ENCODE measurements around the gene ZNF142.

The ZNF142 gene, protein sequence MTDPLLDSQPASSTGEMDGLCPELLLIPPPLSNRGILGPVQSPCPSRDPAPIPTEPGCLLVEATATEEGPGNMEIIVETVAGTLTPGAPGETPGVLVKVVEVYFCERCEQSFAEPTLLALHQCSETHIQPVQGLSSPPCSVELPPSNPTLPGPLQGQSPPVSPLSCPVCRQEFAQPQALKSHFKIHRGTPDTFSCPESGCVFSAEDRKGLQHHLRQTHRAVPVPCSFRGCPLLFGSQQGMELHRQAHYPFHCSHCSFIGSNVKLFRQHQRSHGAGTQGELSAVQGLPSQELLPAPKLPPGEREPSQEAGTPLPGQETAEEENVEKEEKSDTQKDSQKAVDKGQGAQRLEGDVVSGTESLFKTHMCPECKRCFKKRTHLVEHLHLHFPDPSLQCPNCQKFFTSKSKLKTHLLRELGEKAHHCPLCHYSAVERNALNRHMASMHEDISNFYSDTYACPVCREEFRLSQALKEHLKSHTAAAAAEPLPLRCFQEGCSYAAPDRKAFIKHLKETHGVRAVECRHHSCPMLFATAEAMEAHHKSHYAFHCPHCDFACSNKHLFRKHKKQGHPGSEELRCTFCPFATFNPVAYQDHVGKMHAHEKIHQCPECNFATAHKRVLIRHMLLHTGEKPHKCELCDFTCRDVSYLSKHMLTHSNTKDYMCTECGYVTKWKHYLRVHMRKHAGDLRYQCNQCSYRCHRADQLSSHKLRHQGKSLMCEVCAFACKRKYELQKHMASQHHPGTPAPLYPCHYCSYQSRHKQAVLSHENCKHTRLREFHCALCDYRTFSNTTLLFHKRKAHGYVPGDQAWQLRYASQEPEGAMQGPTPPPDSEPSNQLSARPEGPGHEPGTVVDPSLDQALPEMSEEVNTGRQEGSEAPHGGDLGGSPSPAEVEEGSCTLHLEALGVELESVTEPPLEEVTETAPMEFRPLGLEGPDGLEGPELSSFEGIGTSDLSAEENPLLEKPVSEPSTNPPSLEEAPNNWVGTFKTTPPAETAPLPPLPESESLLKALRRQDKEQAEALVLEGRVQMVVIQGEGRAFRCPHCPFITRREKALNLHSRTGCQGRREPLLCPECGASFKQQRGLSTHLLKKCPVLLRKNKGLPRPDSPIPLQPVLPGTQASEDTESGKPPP (N-terminal part only)

DNA sequence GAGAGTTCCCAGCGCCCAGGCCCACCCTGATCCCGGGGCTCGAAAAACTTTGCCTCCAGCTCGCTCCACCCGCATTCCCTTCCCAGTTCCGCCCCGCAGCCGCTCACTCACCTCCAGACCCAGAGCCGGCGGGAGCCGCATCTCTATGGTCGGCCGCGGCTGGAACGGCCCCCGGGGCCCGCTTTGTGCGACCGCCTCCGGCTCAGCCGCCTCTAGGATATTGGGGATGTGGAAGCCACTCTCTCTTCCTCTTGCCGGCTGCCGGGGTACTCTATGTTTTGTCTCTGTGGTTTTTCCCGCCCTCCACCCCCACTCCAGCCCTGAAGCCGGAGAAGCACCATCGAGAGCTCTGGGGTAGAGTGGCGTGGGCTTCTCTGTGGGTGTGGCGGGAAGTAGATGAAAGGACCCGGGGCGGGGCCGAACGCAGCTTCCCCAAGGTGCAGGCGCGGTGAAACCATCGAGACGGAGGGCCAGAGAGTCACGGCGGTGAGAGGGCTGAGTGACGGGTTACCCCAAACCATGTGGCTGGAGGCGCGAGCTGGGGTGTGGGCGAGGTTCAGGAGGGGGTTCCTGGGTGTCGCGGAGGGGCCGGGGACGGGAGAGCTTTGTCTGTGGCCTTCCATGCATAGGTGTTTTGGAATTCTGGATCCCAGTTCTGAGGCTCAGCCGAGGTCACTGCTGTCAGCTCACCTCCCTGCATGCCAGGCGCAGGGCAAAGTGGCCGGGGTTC is at the start of gene ZNF142, which contains the start of gene BCS1L:
Gene ZNF142, minus strand, starts transcription at position 366 of the 730 bp plus-strand sequence. CDS start 3,194 bp downstream, outside the sequence.
Gene BCS1L, plus strand, starts transcription at position 426 of the 730 bp plus-strand sequence. CDS start 1,305 bp downstream, outside the sequence.
- DNase-seq, result peak; percentile 65 to 72

DNA sequence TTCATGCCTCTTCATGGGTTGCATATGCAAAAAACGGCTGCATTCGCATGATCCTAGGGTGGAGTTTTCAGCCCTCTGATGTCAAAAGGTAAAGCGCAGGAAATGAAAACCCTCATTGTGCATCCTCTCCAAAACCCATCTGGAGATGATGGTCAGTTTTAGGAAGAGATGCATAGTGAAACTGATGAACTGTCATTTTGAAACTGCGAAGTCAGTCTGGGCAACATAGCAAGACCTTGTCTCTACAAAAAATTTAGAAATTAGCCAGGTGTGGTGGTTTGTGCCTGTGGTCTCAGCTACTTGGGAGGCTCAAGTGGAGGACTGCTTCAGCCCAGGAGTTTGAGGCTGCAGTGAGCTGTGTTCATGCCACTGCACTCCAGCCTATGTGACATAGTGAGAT is 48.7 kb upstream of the ZNF142 start:
- no peak for DNase-seq

DNA sequence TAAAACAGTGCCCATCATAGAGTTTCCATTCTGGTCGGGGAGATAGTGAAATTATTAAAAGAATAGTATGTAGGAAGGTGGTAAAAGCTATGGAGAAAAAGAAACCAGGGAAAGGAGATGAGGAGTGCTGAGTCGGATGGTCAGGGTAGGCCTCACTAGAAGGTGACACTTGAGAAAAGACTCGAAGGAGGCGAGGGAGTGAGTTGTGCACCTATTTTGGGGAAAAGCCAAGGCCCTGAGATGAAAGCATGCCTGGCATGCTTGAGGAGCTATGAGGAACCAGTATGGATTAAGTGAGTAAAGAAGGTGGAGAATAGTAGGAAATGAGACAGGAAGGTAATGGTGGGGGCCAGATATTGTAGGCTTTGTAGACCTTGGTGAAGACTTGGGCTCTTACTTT is 43.9 kb upstream of the ZNF142 start:
- no peak for DNase-seq

DNA sequence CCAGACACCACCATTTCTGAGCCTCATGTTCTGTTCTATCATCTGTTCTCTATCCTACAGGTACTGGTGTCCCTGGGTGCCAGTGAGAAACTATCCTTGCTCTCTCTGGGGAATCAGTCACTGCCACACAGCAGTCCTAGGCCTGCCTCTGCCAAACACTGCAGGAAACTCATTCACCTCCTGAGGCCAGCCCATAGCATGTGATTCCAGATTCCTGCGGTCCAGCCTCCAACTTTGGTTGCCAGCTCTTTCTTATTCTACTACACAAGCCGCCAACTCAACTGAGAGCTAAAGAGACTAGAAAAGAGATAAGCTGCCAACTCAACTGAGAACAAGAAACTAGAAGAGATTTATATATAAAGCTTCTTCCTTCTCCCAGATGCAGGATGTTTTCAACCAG is 42.4 kb upstream of the ZNF142 start:
- DNase-seq, result no peak

DNA sequence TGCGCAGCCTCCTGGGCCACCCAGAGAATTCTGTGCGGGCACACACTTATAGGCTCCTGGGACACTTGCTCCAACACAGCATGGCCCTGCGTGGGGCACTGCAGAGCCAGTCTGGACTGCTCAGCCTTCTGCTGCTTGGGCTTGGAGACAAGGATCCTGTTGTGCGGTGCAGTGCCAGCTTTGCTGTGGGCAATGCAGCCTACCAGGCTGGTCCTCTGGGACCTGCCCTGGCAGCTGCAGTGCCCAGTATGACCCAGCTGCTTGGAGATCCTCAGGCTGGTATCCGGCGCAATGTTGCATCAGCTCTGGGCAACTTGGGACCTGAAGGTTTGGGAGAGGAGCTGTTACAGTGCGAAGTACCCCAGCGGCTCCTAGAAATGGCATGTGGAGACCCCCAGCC is 39.5 kb upstream of the ZNF142 start:
- DNase-seq, result no peak

DNA sequence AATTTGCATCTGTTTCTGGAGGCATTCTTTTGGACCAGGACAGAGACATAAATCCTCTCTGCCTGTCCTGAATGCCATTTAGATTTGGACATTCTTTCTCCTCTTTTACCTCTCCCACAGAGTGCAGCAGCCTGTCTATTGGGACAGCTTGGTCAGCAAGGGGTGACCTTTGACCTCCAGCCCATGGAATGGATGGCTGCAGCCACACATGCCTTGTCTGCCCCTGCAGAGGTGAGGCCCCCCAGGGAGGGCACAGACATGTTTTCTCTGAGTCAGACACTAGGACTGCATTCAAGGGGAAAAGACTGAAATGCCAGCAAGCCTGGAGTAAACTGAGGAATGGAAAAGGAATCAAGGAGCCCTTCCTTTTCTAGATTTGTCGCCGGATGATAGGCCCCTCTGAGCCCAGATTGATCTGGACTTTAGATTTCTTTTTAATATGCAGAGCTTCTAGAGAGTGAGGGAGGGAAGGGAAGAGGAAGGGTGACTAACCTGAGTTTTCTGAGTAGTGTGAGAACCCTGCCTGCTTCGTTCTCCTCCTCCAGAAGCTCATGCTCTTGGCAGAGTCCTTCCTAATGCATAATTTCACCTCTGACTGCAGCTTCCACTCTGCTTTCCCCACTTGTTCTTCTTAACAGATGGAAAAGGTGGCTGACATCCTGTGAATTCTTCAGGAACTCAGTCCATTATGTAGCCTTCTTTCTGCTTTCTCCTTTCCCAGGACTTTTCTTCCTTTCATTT is 35.2 kb upstream of the ZNF142 start:
- DNase-seq, result no peak

DNA sequence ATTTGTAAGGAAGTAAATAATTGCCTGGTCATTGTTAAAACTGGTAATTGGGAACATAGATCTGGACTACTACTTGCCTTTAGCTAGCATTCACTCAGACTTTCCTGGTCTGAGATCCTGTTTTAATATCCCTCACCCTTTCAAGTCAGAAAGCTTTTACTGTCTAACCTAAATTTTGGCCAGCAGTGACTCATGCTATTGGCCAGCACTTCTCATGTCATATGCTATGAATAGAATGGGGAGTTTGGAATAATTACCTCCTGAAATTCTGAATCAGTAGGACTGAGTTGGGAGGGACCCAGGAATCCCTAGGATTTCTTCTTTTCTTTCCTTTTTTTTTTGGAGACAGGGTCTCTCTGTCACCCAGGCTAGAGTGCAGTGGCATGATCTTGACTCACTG is 31.8 kb upstream of the ZNF142 start:
- no peak for DNase-seq

DNA sequence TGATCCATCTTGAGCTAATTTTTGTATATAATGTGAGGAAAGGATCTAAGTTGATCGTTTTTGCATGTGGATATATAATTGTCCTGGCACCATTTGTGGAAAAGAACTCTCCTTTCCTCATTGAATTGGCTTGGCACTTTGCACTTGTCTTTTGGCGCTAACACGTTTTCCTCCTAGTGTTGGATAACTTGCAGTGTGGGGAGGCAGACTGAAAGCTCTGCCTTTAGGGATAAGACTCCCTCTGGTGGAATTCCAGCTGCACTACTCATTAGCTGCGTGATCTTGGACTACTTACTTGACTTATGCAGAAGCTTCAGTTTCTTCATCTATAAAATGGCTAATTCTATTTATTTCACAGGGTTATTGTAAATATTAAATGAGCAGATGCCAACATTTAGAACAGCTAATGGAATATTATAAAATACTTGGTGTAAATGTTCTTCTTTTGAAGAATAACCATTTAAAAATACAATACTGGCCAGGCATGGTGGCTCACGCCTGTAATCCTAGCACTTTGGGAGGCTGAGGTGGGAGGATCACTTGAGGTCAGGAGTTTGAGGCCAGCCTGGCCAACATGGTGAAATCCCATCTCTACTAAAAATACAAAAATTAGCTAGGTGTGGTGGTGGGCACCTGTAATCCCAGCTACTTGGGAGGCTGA is 28.1 kb upstream of the ZNF142 start:
- DNase-seq, result peak in 1 of 2 experiments; percentile 1

DNA sequence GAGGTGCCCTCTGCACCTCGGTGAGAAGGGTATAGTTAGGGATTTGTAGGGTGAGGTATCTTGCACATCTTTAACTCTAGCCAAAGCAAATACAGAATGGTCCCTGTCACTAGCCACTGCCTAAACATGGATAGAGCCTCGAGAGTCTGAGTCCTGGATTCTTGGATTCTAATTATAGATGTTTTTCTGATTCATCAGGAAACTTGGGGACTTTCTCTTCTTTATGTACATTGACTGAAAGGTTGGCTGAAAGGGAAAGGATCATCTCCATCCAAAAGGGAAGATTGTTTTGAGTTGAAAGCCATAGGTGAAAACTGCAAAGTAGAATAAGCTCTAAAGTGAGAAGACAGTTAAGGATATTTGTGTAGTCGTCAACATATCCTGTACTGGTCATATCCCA is 20.6 kb upstream of the ZNF142 start:
- DNase-seq, result no peak

DNA sequence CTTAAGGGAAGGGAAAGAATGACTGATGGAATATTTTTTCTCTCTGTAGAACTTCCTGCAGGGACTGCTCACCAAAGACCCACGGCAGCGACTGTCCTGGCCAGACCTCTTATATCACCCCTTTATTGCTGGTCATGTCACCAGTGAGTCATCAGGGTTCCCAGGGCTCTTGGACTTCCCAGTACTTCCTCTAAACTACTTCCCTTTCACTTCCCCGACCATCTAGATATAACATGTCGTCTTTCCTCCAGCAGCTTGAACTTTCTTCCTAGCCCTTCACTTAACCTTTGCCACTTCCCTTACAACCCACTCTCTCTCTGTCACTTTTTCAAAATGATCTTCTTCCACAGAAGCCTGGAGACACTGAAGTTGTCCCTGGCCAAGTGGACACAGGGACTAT is 19.7 kb upstream of the ZNF142 start:
- DNase-seq, result no peak

DNA sequence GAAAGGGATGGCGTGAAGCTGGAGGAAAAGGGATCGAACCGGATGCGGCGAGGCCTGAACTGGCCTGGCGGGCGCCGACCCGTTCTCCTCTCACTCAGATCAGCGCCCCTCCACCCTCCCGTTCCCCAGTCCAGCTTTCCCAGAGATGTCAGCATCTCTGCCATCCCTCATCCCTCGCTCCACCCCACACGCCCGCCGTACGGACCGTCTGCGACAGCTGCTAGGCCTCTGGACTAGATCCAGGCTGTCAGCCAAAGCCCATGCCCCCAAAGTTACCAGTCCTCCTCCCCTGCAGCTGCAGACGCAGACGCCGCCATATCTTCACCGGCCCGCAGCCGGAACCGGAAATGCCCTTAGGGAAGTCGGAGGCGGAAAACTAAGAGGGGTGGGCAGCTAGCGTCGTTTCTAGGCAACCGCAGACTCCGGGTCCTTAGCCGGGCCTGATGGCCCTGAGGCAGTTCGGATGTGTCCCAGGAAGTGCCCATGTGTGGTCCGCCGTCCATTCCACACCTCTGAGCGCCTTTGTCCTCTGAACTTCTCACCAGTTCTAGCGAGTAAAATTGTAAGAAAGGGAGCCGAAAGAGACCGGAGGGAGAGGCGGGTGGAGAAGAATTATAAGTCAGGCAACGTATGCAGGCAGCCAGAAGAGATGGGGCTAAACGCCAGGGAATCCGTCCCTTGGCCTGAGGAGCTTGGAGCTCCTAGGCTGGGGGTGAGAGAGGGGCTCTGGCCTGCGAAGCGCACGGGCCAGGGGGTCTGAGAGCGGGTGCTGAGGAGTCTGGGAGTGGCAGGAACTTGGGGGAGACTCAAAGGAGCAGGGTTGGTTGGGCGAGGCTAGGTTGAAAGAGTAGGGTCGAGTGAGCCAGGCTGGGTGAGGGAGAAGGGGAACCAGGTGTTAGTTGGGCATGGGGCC is 12.5 kb upstream of the ZNF142 start, which contains the start of the genes RNF25 and STK36:
Gene RNF25, minus strand, starts transcription at position 349 of the 913 bp plus-strand sequence. Its CDS starts 32 bp downstream, at position 317.
Gene STK36, plus strand, starts transcription at position 433 of the 913 bp plus-strand sequence. CDS start 744 bp downstream, outside the sequence.
- DNase-seq, result peak; percentile 15

DNA sequence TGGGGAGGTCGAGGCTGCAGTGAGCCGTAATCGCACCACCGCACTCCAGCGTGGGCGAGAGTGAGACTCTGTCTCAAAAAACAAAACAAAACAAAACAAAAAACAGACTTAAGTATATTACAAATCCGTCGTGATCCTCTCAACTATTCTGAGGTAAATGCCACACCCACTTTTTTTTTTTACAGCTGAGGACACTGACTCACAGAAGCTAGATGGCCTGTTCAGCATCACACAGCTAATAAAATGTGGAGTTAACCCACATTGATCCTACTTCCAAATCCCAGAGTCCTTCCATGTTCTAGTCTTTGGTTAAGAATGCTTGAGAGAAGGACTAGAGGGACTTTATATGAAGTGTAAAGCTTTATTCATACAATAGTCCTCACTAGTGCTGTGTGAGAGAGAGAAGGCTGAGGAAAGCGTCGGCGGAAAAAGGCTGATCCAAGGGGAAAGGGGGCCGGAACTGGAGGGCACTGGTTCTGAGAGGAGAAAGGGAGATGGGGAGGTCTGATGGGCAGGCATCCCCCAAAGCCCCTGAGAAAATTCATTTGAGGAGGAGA is 11.8 kb upstream of the ZNF142 start:
- DNase-seq, result no peak

DNA sequence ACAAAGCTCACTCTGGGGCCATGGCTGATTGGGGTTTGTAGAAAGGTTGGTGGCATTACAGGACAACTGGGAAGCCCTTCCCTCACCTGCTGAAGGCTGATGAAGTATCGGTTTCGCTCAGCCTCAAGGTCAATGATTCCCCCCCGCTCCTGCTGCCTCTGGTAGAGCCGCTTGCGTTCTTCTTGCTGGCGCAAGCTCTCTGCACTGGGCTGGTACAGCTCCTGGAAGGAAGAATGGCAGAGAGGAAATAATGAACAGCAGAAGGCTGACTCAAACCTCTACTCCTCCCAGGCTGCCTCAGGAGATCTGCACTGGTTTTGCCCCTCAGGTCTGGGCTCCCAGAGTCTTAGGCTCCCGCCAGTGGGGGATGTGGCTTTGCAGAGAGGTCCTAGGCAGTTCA is 5.2 kb upstream of the ZNF142 start:
- no peak for DNase-seq

DNA sequence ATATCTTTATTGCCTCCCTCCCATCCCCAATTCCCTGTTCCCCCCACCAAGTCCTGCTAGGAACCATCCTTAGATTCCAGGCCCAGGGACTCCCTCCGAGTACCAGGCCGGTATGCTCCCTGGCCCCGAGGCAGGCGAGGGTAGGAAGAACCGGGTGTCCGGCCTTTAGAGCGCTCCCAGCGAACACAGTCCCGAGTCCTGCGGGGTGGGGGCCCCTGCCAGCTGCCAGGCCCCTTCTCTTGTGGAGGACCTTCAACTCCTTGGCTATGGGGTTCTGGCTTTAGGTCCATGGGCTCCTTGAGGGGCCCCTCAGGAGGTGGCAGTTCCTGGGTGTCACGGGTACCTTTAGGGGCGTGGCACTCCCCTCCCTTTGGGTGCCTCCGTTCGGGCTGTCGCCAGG is 4.5 kb upstream of the ZNF142 start:
- DNase-seq, result no peak

DNA sequence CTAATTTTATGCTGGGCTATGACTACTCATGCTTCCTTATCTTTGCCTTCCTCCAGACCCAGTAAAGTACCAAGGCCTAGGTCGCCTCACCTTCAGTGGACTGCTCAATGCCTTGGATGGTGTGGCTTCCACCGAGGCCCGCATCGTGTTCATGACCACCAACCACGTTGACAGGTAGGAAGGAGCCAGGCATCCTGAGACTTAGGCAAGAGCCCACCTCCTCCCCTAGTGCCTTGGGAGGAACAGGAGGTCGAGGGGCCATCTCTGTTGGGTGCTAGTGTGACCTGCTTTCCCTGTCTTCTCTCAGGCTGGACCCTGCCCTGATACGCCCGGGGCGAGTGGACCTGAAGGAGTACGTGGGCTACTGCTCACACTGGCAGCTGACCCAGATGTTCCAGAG is 3.4 kb upstream of the ZNF142 start:
- no peak for DNase-seq

DNA sequence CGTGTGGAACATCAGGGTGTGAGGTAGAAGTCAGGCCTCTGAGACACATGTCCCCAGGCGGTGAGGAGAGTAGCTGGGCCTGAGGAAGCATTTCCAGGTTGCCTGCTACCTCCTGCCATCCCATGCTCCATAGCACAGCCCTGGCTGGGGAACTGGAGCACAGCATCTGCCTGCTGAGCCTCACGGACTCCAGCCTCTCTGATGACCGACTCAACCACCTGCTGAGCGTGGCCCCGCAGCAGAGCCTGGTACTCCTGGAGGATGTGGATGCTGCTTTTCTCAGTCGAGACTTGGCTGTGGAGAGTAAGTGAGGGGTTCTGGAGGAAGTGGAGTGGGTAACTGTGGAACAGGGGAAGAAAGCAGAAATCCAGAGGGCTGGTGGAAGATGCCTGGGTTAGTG is 3.0 kb upstream of the ZNF142 start:
- no peak for DNase-seq

DNA sequence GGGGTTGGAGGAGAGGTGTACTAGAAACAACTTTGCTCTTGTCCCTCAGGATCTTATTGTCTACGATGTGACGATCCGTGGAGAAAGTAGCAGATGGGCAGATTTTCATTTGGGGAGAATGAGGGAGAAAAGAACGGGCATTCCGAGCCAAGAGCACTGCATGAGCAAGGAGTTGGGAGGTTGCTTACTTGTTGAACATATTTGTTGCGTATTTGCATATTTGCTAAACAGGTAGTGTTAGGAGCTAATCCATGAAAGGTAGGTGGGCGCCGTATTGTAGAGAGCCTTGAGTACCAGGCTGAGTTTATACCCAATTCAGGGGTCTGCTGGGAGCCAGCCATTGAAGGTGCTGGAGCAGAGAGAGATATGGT is 550 bp upstream of the ZNF142 start:
- DNase-seq, result no peak

DNA sequence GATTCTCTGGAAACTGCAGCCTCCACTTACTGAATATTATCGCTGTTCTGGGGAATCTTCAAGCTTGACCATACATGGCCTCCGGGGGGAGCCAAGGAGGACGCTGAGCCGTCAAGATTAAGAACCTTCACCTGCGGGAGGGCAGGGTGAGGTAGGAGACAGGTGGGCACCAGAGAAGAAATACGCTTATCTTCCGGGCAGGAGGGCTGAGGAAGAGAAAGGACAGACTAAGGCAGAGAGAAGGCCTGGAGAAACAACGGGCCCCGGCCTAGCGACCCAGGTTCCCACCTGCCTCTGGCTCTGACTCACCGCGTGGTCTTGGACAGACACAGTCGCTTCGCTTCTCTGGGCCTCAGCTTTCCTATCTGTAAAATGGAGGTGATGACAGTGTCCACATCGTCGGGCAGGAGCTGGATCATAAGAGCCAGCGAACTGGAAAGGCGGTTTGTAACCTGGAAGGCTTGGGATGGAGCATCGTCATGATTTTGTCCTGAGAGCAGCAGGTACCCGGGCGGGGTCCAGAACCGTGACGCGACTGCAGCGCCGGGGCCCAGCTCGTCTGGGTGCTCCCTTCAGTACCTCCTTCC is 659 bp downstream of the ZNF142 start:
- DNase-seq, result peak in 1 of 2 experiments; percentile 6

DNA sequence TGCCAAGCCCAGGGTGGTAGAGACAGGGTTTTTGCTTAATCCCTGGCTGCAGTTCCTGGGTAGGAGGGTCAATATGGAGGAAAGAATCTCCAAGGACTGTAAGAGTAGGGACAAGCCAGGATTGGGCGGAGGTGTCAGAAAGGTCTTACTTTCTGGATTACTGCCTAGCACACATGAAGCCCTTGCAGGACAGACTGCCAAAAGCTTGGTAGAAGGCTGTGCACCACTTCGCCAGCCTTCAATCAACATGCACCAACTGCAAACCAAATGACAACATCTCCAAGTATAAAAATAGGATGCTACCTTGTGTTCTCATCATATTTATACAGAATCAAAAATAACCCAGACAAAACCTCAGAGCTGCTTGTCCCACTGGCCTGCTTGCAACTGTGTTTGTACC is 3.7 kb downstream of the ZNF142 start:
- no peak for DNase-seq

Measured in NCI-H187 (cell line).